Neural cell (in vitro differentiated cells): ENCODE measurements around the gene DAAM2. TPM values are rescaled to one million over a fixed set of nuclear protein-coding genes. Genes with fewer than 3 reads are reported as not detected.

Source experiments
- H2AFZ ChIP-seq: fragments of 200-600, 300-800 bp; sonication (generic), shearing (Covaris generic); 2 replicates; pipeline ENCODE4 v1.6.0; 2014; ENCODE audit warnings: low read depth, mild to moderate bottlenecking, antibody characterized with exemption, low read length, moderate library complexity
- H3F3A ChIP-seq: fragments of 200-600 bp; shearing (Covaris generic); 2 replicates; pipeline ENCODE4 v1.6.1; 2016; ENCODE audit warnings: mild to moderate bottlenecking, moderate library complexity, mixed read lengths, antibody characterized with exemption, low read length; ENCODE audit not compliant: insufficient read depth, poor library complexity, severe bottlenecking
- H3K27ac ChIP-seq: fragments of 200-600, 300-800 bp; sonication (generic), shearing (Covaris generic); 2 replicates; pipeline ENCODE4 v1.5.1; 2014; ENCODE audit warnings: mild to moderate bottlenecking, low read length, moderate library complexity
- H3K27me3 ChIP-seq: fragments of 300-800, 200-600 bp; sonication (generic), shearing (Covaris generic); 2 replicates; pipeline ENCODE4 v1.6.0; 2014; ENCODE audit warnings: mild to moderate bottlenecking, low read depth, low read length, moderate library complexity; ENCODE audit not compliant: insufficient read depth
- H3K36me3 ChIP-seq: fragments of 300-800, 200-600 bp; sonication (generic), shearing (Covaris generic); 2 replicates; pipeline ENCODE4 v1.5.1; 2014; ENCODE audit warnings: mild to moderate bottlenecking, antibody characterized with exemption, low read length, moderate library complexity; ENCODE audit not compliant: insufficient read depth
- H3K4me2 ChIP-seq: fragments of 300-800, 200-600 bp; sonication (generic), shearing (Covaris generic); 2 replicates; pipeline ENCODE4 v1.6.0; 2014; ENCODE audit warnings: mild to moderate bottlenecking, low read length
- H3K4me3 ChIP-seq: fragments of 300-800, 200-600 bp; sonication (generic), shearing (Covaris generic); 2 replicates; pipeline ENCODE4 v1.5.1; 2014; ENCODE audit warnings: mild to moderate bottlenecking, low read length, moderate library complexity
- H3K79me2 ChIP-seq: fragments of 200-600 bp; shearing (Covaris generic); replicated peaks from 2 replicates; pipeline ENCODE4 v1.6.0; 2014; ENCODE audit warnings: mild to moderate bottlenecking, low read length, moderate library complexity; ENCODE audit not compliant: insufficient read depth
- H3K9ac ChIP-seq: fragments of 300-800, 200-600 bp; sonication (generic), shearing (Covaris generic); 2 replicates; pipeline ENCODE4 v1.6.1; 2016; ENCODE audit warnings: mild to moderate bottlenecking, low read length, mixed read lengths
- H3K9me2 ChIP-seq: fragments of 200-600 bp; shearing (Covaris generic); 2 replicates; pipeline ENCODE4 v1.6.1; 2016; ENCODE audit warnings: mild to moderate bottlenecking, low read length, mixed read lengths; ENCODE audit not compliant: insufficient read depth
- H3K9me3 ChIP-seq: fragments of 200-600, 300-800 bp; sonication (generic), shearing (Covaris generic); 2 replicates; pipeline ENCODE4 v1.6.1; 2016; ENCODE audit warnings: mild to moderate bottlenecking, mixed run types, low read length, moderate library complexity, mixed read lengths
- H4K20me1 ChIP-seq: fragments of 200-600 bp; shearing (Covaris generic); 2 replicates; pipeline ENCODE4 v1.6.1; 2016; ENCODE audit warnings: mild to moderate bottlenecking, mixed run types; ENCODE audit not compliant: insufficient read depth
- EP300 ChIP-seq: fragments of 450-650 bp; conservative IDR thresholded peaks from 2 replicates; pipeline ENCODE4 v1.6.1; 2014; ENCODE audit warnings: antibody characterized with exemption, mild to moderate bottlenecking, moderate library complexity; ENCODE audit not compliant: poor library complexity, severe bottlenecking
- EZH2 ChIP-seq: fragments of 200-600, 300-800 bp; shearing (Covaris generic), sonication (generic); IDR thresholded peaks from 2 replicates; pipeline ENCODE4 v1.6.1; 2014; ENCODE audit warnings: antibody characterized with exemption, low read length, borderline replicate concordance, mild to moderate bottlenecking; ENCODE audit not compliant: insufficient read depth, poor library complexity, severe bottlenecking
- MXI1 ChIP-seq: fragments of 450-650 bp; conservative IDR thresholded peaks from 2 replicates; pipeline ENCODE4 v1.6.1; 2014; ENCODE audit warnings: antibody characterized with exemption, mild to moderate bottlenecking; ENCODE audit not compliant: poor library complexity, severe bottlenecking
- POLR2AphosphoS5 ChIP-seq: IDR thresholded peaks from 2 replicates; pipeline ENCODE4 v1.6.1; 2012
- RAD21 ChIP-seq: fragments of 450-650 bp; conservative IDR thresholded peaks from 2 replicates; pipeline ENCODE4 v1.6.1; 2014; ENCODE audit warnings: antibody characterized with exemption, mild to moderate bottlenecking, moderate library complexity
- SMC3 ChIP-seq: fragments of 450-650 bp; conservative IDR thresholded peaks from 2 replicates; pipeline ENCODE4 v1.6.1; 2014; ENCODE audit warnings: antibody characterized with exemption, mild to moderate bottlenecking, moderate library complexity; ENCODE audit not compliant: poor library complexity
- TAF1 ChIP-seq: IDR thresholded peaks from 2 replicates; pipeline ENCODE4 v1.6.1; 2012; ENCODE audit warnings: low read depth
- polyA plus RNA-seq: library from polyadenylated mRNA; depleted of rRNA; stranded (reverse); fragments of >200 nt; gene quantifications from 2 replicates; pipeline ENCODE4 v1.2.3, GENCODE V29; 2014
- TF ChIP-seq, protein P1 (sequence below): fragments of 450-650 bp; IDR thresholded peaks from 2 replicates; pipeline ENCODE4 v1.5.1; 2014; ENCODE audit warnings: antibody characterized with exemption, mild to moderate bottlenecking, moderate library complexity; ENCODE audit not compliant: poor library complexity, severe bottlenecking
- TF ChIP-seq, protein P2 (sequence below): IDR thresholded peaks from 2 replicates; pipeline ENCODE4 v1.6.1; 2012; ENCODE audit warnings: borderline replicate concordance

Gene DAAM2
- polyA plus RNA-seq, 1 donor from 2014 or later = 1.2 TPM

DNA sequence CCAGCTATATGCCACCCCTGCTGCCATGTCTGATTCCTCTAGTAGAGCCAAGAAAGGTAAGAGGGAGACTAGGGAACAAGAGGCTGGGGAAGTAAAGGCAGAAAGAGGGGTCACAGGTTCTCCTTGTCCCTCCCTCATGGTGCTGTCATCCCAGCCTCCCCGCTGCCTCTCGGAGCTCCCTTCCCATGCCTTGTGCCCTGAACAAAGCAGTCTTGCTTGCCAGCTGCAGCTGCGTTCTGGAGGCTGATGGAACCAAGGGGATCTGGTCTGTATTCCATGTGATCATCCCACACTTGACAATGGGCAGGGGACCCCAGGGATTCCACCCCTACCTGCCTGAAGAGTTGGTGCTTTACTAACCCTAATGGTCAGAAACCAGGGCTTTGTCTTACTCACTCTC, 61.4 kb downstream of the DAAM2 start:
- H3K4me3 ChIP-seq = no peak overlapping the region
- TF ChIP-seq POLR2AphosphoS5 = no peak
- TF ChIP-seq MXI1 = no peak
- no peak for TF ChIP-seq RAD21
- TF ChIP-seq EZH2 = no peak
- no peak for TF ChIP-seq TAF1
- TF ChIP-seq, protein P1, sequence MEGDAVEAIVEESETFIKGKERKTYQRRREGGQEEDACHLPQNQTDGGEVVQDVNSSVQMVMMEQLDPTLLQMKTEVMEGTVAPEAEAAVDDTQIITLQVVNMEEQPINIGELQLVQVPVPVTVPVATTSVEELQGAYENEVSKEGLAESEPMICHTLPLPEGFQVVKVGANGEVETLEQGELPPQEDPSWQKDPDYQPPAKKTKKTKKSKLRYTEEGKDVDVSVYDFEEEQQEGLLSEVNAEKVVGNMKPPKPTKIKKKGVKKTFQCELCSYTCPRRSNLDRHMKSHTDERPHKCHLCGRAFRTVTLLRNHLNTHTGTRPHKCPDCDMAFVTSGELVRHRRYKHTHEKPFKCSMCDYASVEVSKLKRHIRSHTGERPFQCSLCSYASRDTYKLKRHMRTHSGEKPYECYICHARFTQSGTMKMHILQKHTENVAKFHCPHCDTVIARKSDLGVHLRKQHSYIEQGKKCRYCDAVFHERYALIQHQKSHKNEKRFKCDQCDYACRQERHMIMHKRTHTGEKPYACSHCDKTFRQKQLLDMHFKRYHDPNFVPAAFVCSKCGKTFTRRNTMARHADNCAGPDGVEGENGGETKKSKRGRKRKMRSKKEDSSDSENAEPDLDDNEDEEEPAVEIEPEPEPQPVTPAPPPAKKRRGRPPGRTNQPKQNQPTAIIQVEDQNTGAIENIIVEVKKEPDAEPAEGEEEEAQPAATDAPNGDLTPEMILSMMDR = no peak
- TF ChIP-seq, protein P2, sequence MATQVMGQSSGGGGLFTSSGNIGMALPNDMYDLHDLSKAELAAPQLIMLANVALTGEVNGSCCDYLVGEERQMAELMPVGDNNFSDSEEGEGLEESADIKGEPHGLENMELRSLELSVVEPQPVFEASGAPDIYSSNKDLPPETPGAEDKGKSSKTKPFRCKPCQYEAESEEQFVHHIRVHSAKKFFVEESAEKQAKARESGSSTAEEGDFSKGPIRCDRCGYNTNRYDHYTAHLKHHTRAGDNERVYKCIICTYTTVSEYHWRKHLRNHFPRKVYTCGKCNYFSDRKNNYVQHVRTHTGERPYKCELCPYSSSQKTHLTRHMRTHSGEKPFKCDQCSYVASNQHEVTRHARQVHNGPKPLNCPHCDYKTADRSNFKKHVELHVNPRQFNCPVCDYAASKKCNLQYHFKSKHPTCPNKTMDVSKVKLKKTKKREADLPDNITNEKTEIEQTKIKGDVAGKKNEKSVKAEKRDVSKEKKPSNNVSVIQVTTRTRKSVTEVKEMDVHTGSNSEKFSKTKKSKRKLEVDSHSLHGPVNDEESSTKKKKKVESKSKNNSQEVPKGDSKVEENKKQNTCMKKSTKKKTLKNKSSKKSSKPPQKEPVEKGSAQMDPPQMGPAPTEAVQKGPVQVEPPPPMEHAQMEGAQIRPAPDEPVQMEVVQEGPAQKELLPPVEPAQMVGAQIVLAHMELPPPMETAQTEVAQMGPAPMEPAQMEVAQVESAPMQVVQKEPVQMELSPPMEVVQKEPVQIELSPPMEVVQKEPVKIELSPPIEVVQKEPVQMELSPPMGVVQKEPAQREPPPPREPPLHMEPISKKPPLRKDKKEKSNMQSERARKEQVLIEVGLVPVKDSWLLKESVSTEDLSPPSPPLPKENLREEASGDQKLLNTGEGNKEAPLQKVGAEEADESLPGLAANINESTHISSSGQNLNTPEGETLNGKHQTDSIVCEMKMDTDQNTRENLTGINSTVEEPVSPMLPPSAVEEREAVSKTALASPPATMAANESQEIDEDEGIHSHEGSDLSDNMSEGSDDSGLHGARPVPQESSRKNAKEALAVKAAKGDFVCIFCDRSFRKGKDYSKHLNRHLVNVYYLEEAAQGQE = no peak
- no peaks in the 10 kb centered on the region for H3K9me3 ChIP-seq
- no peak overlapping the region for H3K27ac ChIP-seq
- H3K4me2 ChIP-seq = no peak overlapping the region
- H3K36me3 ChIP-seq = no peaks in the 10 kb centered on the region
- no peak overlapping the region for H3K9ac ChIP-seq
- no peak overlapping the region for H2AFZ ChIP-seq
- H3K27me3 ChIP-seq = no peaks in the 10 kb centered on the region
- no peaks in the 10 kb centered on the region for H3F3A ChIP-seq
- no peaks in the 10 kb centered on the region for H4K20me1 ChIP-seq
- H3K79me2 ChIP-seq = no peaks in the 10 kb centered on the region
- no peaks in the 10 kb centered on the region for H3K9me2 ChIP-seq

DNA sequence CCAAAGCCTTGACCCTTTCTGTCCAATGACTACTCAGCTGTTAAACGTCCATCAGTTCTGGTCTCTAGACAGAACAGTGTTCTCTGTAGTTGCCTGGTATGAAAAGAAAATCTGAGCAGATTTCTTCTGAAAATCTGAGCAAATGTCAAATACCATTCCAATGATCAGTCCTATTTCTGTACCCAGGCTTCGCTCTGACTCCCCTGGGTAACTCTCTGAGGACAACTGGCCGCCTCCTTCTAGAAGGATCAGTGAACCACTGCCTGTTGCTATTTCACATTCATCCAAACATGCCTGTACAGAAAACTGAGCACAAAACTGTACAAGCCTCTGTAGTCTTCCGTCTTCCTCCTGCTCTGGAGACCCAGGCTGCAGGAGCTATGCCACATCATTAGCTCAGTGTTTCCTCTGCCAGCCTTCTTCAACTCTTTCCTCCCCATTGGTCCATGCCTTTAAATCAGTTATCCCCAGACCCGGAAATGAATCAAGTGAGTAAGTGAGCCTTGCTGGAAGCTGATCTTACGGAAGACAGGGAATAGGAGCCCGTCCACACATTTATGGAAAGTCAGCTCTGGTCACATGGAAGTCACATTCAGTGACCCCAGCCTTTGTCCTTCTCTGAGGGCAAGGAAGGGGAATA, 63.3 kb downstream of the DAAM2 start:
- TF ChIP-seq POLR2AphosphoS5 = no peak
- TF ChIP-seq TAF1 = no peak
- TF ChIP-seq, protein P2 = no peak
- no peak for TF ChIP-seq RAD21
- no peak for TF ChIP-seq EP300
- TF ChIP-seq SMC3 = no peak
- H3K79me2 ChIP-seq = no peaks in the 10 kb centered on the region
- no peaks in the 10 kb centered on the region for H3K27me3 ChIP-seq
- no peaks in the 10 kb centered on the region for H3K9me2 ChIP-seq
- H3K4me3 ChIP-seq = no peak overlapping the region
- H2AFZ ChIP-seq = no peak overlapping the region
- no peaks in the 10 kb centered on the region for H4K20me1 ChIP-seq
- H3F3A ChIP-seq = no peaks in the 10 kb centered on the region
- H3K9me3 ChIP-seq = no peaks in the 10 kb centered on the region
- no peak overlapping the region for H3K4me2 ChIP-seq
- no peaks in the 10 kb centered on the region for H3K36me3 ChIP-seq
- no peak overlapping the region for H3K9ac ChIP-seq
- H3K27ac ChIP-seq = no peak overlapping the region
